Stimulated activated CD4-positive, alpha-beta T cell treated with anti-CD3 and anti-CD28 coated beads, Interleukin-15, amount 100 ng/mL, for 48 hours (primary cell): ENCODE measurements around the gene MMRN1.

Experiments used
- DNase-seq, 2 donors: peaks; one replicate each; pipeline ENCODE4 v3.0.0-alpha.2; 2020; ENCODE audit warnings: low read depth in 2 of 2

The MMRN1 gene, protein sequence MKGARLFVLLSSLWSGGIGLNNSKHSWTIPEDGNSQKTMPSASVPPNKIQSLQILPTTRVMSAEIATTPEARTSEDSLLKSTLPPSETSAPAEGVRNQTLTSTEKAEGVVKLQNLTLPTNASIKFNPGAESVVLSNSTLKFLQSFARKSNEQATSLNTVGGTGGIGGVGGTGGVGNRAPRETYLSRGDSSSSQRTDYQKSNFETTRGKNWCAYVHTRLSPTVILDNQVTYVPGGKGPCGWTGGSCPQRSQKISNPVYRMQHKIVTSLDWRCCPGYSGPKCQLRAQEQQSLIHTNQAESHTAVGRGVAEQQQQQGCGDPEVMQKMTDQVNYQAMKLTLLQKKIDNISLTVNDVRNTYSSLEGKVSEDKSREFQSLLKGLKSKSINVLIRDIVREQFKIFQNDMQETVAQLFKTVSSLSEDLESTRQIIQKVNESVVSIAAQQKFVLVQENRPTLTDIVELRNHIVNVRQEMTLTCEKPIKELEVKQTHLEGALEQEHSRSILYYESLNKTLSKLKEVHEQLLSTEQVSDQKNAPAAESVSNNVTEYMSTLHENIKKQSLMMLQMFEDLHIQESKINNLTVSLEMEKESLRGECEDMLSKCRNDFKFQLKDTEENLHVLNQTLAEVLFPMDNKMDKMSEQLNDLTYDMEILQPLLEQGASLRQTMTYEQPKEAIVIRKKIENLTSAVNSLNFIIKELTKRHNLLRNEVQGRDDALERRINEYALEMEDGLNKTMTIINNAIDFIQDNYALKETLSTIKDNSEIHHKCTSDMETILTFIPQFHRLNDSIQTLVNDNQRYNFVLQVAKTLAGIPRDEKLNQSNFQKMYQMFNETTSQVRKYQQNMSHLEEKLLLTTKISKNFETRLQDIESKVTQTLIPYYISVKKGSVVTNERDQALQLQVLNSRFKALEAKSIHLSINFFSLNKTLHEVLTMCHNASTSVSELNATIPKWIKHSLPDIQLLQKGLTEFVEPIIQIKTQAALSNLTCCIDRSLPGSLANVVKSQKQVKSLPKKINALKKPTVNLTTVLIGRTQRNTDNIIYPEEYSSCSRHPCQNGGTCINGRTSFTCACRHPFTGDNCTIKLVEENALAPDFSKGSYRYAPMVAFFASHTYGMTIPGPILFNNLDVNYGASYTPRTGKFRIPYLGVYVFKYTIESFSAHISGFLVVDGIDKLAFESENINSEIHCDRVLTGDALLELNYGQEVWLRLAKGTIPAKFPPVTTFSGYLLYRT

DNA sequence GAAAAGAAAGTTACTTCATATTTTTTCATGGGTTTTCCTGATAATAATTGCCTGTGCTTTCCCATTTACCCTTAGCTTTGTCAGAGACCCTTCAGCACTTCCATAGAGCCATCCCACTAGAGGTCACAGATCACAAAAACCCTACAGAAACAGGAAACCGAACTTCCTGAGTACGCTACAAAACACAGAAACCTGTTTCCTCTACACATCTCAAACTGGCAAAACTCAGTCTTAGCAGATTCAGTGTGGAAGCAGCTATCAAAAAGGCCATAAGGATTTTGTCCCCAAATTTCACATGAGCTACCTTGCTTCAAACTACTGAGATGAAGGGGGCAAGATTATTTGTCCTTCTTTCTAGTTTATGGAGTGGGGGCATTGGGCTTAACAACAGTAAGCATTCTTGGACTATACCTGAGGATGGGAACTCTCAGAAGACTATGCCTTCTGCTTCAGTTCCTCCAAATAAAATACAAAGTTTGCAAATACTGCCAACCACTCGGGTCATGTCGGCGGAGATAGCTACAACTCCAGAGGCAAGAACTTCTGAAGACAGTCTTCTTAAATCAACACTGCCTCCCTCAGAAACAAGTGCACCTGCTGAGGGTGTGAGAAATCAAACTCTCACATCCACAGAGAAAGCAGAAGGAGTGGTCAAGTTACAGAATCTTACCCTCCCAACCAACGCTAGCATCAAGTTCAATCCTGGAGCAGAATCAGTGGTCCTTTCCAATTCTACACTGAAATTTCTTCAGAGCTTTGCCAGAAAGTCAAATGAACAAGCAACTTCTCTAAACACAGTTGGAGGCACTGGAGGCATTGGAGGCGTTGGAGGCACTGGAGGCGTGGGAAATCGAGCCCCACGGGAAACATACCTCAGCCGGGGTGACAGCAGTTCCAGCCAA is at the start of gene MMRN1:
Gene MMRN1, plus strand, starts transcription at position 206 of the 902 bp plus-strand sequence. Its CDS starts 118 bp downstream, at position 324.
- DNase-seq: no peak

DNA sequence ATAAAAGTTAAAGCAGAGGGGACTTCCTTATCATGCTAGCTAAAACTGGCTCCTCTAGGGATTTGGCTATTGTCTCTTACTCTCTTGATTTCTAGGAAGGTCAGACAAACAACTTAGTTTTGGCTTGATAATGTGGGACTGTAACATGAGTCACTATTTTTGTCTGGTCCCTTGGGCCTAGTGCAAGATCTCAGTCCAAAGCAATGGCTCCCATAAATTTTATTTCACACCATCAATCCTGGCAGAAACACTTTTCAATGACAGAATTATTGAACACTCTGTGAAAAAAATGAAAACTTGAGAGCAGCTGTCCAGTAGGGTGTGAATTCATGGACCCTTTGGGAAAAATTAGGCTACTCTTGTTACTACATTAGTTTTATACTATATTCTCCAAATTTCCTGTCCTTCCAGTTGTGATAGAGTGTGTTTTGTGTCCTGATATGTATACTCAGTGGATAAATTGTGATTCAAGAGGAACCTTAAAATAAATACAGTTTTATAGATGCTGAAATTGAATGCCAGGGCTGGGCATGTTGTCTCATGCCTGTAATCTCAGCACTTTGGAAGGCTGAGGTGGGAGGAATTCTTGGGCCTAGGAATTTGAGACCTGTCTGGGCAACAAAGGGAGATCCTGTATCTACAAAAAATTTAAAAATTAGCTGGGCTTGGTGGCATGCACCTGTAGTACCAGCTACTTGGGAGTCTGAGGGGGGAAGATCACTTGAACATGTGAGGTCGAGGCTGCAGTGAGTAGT is 46.9 kb upstream of the MMRN1 start:
- no peak for DNase-seq

DNA sequence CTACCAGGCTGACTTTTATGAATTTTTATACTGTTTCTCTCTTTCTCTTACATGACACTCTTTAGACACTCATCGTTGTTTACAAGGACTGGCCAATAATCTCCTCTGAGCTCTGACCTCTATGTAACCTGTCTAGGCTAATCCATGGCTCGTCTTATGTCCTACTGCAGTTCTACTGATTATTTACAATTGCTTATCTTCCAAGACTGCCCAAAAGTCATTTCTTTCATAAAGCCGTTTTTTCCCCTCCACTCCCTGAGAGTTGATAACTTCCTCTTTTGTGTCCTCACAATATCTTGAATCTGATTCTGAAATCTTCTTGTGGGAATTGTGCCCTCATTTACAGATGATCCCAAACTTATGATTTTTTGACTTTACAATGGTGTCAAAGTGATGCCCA is 39.4 kb upstream of the MMRN1 start:
- DNase-seq: no peak

DNA sequence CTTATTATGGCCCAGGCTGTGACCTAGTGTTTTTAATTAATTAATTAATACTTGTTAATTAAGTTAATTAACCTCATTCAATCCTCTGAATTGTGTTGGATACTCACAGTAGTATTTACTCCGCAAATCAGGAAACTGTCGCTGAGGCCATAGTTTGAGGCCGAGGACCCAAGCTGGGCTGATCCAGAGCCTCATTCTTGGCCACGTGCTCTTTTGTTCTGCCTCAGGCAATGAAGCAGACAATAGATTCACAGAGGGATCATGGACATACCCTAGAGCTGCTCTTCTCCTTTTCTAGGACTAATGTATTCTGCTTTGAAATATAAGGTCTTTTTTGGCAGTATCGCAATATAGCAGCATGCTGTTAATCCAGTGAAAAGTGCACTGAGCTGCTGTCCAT is 33.7 kb upstream of the MMRN1 start:
- no peak for DNase-seq

DNA sequence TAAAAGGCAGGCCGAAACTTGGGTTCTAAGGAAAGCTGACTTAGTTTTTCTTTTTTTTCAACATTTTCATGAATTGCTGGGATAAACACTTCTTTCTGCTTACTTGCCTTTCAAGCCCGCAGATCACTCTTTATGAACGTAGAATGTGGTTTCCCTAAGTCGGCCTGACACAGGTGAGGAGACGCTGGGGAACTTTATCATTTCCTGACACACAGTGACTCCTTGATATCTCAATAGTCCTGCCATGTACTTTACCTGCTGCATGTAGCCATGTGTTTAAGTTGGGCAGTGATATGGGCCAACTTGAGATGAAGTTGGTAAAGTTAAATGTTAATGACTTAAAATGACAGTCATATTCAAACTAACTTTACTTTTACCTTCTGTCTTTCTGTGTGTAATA is 31.1 kb upstream of the MMRN1 start:
- DNase-seq: no peak

DNA sequence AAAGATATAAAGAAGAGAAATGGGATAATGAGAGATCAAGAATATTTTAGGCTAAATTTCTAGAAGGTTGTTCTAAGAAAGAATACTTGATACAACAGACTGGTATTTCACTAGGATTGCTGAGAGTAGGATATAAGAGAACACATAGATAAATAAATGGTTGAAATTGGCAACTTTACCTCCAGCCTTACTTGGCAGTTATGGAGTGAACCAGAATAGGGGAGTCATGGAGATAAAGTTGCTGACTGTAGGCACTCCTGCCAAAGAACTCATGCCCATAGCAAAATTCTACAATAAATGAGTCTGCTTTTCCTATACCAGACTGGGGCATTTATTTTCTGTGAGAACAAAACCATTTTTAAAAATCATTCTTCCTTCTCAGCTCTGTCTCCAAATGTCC is 26.4 kb upstream of the MMRN1 start:
- DNase-seq: no peak

DNA sequence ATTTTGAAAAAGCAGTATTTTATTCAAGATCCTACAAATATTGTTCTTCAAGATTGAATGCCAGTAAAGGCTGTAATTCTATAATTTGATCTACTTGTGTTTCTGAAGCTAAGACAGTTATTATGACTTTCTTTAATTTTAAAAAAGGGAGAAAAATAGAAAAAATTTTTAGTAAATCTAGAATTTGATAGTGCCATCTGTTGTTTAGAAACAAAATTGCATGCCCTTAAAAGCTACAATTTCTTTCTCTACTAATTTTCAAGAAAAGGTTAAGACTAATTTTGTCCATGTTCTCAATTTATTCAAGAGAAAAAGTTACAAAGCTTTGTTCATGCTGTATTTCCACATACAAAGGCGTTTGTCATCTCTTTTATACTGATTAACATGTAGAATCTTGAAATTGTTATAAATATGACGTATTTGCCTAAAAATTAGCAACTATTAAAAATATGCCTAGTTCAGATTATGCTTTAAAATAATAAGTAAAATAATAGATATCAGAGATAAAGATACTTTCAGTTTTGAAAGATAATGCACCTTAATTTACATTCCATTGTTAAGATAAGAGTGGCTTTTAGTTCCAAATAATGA is 25.6 kb upstream of the MMRN1 start:
- DNase-seq: no peak

DNA sequence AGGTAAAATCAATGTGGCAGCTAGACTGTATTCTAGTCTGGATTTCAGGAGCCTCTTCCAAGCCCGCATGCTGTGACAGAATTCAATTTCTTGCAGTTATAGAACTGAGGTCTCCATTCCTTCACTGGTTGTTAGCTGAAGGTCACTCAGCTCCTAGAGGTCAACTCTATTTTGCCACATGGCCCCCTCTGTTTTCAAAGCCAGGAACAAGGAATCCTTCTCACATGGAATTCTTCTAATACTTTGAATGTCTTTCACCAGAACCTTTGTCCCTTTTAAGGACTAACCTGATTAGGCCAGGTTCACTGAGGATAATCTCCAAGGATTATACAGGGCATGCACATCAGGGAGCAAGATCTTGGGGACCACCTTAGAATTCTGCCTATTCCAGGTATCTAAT is 23.4 kb upstream of the MMRN1 start:
- no peak for DNase-seq

DNA sequence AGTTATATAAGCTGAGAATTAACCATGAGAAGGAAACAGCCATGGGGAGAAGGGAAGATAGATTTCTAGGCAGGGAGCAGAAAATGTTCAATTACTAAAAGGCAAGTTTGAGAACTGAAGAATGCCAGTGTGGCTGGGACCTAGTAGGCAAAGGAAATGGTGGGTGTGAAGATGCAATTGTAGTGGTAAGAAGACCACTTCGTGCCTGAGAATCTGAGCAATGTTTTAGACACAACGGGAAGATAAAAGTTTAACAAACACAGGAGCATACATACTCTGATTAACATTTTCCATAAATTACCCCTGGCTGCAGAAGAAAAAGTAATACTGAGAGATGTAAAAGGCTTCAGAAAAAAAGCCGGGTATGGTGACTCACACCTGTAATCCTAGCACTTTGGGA is 18.1 kb upstream of the MMRN1 start:
- DNase-seq: no peak

DNA sequence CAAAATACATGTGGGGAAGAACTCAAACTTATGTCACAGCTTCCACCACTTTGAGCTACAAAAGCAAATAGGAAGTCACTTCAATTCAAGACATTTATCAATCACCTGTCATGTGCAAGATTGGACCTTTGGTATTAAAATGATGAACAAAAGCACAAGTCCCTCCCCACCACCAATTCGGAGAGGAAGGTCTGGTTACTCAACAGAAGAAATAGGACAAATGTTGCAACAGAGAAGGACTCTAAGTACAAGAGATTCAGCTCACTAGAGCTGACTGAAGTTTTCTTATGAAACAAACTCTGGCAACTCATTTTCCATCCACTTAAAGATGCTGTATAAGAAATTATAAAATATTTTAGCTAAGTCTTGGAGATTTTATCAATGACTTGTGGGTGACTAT is 16.0 kb upstream of the MMRN1 start:
- DNase-seq: no peak

DNA sequence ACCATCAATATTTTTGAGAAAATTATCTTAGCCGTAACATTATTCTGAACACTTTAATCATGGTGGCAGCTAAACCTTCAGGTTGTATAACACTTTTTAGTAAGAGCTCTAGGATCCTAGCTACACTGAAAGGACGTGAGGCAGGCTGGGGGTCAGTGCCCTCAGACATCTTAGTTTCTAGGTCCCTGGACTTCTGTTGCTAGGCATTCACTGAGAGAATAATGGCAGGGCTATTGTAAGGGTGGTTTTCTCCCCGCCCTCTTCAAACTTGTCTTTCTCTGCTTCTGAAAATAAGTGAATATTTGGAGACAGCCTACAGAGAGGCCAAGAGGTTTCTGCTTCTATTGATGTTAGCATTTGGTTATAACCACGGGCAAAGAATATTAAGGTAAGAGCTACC is 15.4 kb upstream of the MMRN1 start:
- no peak for DNase-seq

DNA sequence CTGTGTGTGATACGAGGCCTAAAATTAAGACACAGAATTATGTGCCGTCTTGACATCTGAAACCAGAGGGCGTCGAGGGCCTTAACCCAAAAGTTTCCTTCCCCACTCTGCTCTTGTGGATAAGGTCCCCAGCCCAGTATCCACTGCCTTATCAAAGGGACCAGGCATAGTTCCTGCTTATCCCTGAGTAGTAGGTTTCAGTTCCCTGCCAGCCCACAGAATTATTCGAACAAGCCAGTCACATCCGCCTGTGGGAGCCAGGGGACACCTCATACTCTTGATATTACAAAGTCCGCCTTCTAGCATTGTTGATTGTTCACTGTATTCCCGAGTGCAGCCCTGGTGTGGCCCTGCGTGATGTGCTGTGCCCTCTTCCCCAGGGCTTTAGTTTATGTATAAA is 5.4 kb upstream of the MMRN1 start:
- no peak for DNase-seq

DNA sequence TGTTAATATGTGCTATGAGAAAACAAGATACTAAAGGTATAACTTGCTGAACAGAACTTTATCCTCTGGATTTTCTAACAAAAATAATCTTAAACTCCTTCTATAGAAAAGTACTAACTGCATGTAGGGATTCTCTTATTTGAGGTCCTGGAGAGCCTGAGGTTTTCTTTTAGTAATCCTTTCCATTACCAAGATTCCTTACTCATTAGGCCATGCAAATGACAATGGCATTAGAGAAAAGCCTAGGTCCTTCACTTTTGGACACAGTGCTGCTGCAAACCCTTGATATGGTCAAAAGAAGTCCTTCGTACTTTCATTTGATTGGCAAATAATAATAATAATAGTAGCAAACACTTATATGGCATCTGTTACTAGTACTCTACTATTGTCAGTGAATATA is 3.2 kb downstream of the MMRN1 start:
- no peak for DNase-seq

DNA sequence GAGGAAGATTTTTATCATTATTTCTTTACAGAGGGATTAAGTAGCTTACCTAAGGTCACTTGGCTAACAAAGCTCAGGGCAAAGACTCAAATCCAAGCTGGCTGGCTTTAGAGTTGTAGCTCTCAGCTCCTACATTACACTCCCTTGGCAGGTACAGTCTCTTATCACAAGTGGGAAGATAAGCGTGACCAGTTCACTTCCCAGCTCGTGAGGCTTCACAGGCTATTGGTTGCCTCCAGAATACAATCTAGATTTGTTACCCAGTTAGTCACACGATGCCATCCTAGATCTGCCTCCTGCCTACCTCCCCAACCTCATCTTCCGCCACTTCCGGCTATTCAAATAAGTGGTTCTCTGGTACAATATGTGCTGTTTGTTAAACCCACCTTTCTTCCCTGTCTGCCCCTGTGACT is 3.7 kb downstream of the MMRN1 start:
- DNase-seq: no peak

DNA sequence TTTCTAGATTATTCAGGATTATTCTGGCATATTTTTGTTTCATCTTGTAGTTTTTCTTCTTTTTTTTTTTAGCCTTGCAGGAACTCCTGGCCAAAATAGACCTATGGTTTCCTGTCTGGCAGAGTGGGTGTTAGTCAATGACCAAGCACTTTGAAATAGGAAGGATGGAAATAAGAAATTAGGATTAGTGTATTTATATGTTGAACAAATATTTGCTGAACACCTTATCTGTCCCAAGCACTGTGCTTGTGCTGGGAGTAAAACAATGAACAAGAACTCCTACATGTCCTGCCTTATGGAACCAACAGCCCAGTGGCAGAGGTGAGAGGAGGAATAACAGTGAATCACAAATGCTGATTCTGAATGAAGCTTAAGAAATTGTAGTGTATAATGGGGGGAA is 4.5 kb downstream of the MMRN1 start:
- no peak for DNase-seq

DNA sequence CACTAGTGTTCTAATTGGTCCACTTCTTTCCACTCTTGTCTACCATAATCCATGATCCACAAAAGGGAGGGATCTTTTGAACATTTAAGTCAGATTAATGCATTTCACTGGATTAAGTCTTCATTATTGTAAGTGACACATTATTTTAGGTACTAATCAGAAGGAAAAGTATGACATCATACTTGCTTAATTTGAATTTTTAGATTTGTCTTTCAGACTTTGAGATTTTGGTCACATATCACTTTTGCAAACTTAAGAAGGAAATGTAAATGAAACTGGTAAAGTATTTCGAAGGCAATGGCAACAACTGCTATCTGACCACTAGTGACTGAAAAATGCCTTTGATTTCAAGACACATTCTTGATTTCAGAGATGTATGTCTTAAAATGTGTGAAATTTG is 5.2 kb downstream of the MMRN1 start:
- DNase-seq: no peak

DNA sequence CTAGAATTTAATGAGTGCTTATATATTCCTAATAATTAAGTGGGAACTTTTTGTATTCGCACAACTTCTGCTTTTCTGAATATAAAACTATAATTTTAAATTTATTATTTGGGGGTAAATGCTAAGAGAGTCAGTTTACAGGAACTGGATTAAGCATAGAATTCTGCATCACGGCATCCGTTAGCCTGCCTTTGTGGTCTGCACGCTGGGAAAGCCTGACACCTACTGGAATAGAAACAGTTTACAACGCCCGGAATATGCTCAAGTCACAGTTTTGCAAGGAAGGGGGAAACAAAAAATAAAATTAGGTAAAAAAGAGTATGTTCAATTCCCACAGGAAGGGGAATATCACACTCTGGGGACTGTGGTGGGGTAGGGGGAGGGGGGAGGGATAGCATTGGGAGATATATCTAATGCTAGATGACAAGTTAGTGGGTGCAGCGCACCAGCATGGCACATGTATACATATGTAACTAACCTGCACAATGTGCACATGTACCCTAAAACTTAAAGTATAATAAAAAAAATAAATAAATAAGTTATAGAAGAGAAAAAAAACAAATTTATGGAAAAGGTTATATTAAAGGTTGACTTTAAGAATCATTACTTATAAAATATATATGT is 7.3 kb downstream of the MMRN1 start:
- DNase-seq: peak; percentile 14 to 29

DNA sequence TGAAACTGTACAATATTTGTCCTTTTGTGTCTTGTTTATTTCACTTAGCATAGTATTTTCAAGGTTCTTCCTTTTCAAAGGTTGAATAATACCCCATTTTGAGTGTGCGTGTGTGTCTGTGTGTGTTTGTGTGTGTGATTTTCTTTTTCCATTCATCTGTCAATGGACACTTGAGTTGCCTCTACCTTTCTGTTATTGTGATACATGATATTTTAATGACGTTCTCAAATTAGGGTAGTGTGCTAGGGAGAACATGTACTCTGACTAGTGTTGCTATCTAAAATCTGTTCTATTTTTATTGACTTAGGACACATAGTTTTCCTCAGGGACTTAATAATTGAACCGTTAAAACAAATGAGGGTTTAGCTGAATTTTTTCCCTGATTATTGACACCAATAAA is 9.9 kb downstream of the MMRN1 start:
- DNase-seq: no peak

DNA sequence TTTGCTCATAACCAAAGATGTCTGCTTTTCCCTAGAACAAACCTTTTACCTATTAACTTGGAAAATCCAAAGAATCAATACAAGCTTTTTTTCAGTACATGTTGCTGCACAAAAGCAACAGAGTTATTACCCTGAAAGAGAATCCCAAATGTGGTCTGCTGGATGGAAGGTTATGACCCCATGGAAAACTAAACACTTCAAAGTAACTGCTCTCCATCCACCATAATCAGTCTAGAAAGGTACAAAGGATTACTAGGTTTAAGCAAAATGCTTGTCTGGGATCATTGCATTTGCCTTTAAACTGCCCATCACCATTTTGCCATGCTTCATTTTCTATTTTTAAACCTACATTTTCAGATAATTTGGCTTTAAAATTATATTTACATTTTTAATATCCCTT is 11.7 kb downstream of the MMRN1 start:
- no peak for DNase-seq
